Body of pancreas (tissue), 4 donors: ENCODE results near the gene SAMD8. TPM values are rescaled to one million over a fixed set of nuclear protein-coding genes. Genes with fewer than 3 reads are reported as not detected.
"Not testable (repeated sequence)": the region's sequence is repeated elsewhere in the genome, so short reads cannot be mapped to it uniquely, and the experiment has no call there.

Experiments
- ATAC-seq: fragments of 150-250 bp; one replicate; pipeline ENCODE4 v1.9.1; 2016
- DNase-seq, 4 donors: peaks; one replicate each; pipeline ENCODE4 v3.0.0-alpha.2; 2019
- H3K27ac ChIP-seq, 4 donors: fragments of 200-600 bp; sonication (generic); 1 replicate in 3 of 4; 2 replicates in 1 of 4; pipeline versions ENCODE4 v1.5.1 to v1.6.1; 2016 to 2019; ENCODE audit warnings: mild to moderate bottlenecking in 1 of 4, mixed read lengths in 1 of 4, moderate library complexity in 1 of 4
- H3K27me3 ChIP-seq, 2 donors: fragments of 200-600 bp; sonication (generic); one replicate each; pipeline ENCODE4 v1.6.0; 2016; ENCODE audit warnings: mild to moderate bottlenecking in 1 of 2
- H3K36me3 ChIP-seq, 2 donors: fragments of 200-600 bp; sonication (generic); replicated peaks in 1 of 2; 2 replicates each; pipeline ENCODE4 v1.5.1; 2016; ENCODE audit warnings: low read depth in 2 of 2; ENCODE audit not compliant: insufficient read depth in 1 of 2
- H3K4me1 ChIP-seq: fragments of 200-600 bp; sonication (generic); one replicate; pipeline ENCODE4 v1.6.0; 2016
- H3K4me3 ChIP-seq, 2 donors: fragments of 200-600 bp; sonication (generic); 1 replicate in 1 of 2; 2 replicates in 1 of 2; pipeline ENCODE4 v1.5.1; 2016 to 2019
- H3K9me3 ChIP-seq, 3 donors: fragments of 200-600 bp; sonication (generic); 1 replicate in 2 of 3; 2 replicates in 1 of 3; pipeline ENCODE4 v1.5.1; 2016
- CTCF ChIP-seq, 7 experiments: fragments of 450-650 bp in 4 of 7; fragments of 200-600 bp in 3 of 7; sonication (generic) in 3 of 7; IDR thresholded peaks; one replicate each; pipeline ENCODE4 v1.5.1; 2016 to 2019; ENCODE audit warnings: antibody characterized with exemption in 7 of 7
- POLR2A ChIP-seq, 3 donors: fragments of 450-650 bp; IDR thresholded peaks; one replicate each; pipeline ENCODE4 v1.6.1; 2016; ENCODE audit warnings: antibody characterized with exemption in 3 of 3, mild to moderate bottlenecking in 2 of 3
- WGBS, 2 donors: methylation state at CpG; one replicate each; pipeline ENCODE4 v1.1.5; 2017; 5-methylcytosine and 5-hydroxymethylcytosine counted together
- intact Hi-C: fragments of 100-400 bp; cut with DNase I; formaldehyde crosslinking; loops from one replicate; pipeline ENCODE4 v1.15.1; 2023
- total RNA-seq, 2 donors: library from RNA; depleted of rRNA; stranded (reverse); fragments of >200 nt; gene quantifications; one replicate each; pipeline ENCODE4 v1.1.0, GENCODE V29; 2016

Gene SAMD8
- total RNA-seq, 2 donors from 2014 or later = 16.1 to 18.5 TPM

GRCh38 chr10:75191821-75192568, 80.5 kb downstream of the SAMD8 start:
- H3K27me3 ChIP-seq = no peaks in the 10 kb centered on the region
- H3K27ac ChIP-seq = peak overlapping the region in 3 of 4 donors; percentile 50 to 83 (median 70)
- whole genome bisulfite sequencing, 2 donors = 12 to 16% methylated on average over 10 of the region's 10 CpGs
- DNase-seq (peak; percentile 52 to 79 (median 65)), ATAC-seq (peak; percentile 89)
- peaks cover 26% of the 10 kb centered on the region for H3K4me1 ChIP-seq
- H3K4me3 ChIP-seq = no peak overlapping the region
- H3K36me3 ChIP-seq = no peaks in the 10 kb centered on the region
- peak in 3 of 7 experiments; percentile 12 to 19 (median 14) for TF ChIP-seq CTCF (IDR thresholded peaks at IDR 0.05)
- no peak for TF ChIP-seq POLR2A (IDR thresholded peaks at IDR 0.05)
- H3K9me3 ChIP-seq = no peaks in the 10 kb centered on the region
- intact Hi-C loops = no loop called here

GRCh38 chr10:75194625-75195024, 83.2 kb downstream of the SAMD8 start:
- DNase-seq, intact Hi-C loops, H3K9me3 ChIP-seq, H3K36me3 ChIP-seq, H3K4me3 ChIP-seq, H3K27me3 ChIP-seq, ATAC-seq, H3K27ac ChIP-seq: not testable (repeated sequence)
- WGBS, 2 donors = 81 to 94% methylated on average over 4 of the region's 4 CpGs
- peaks cover 15% of the 10 kb centered on the region for H3K4me1 ChIP-seq

GRCh38 chr10:75195035-75195763, 83.7 kb downstream of the SAMD8 start:
- peaks cover 15% of the 10 kb centered on the region for H3K4me1 ChIP-seq

GRCh38 chr10:75197066-75197465, 85.6 kb downstream of the SAMD8 start:
- H3K27me3 ChIP-seq = no peaks in the 10 kb centered on the region
- TF ChIP-seq POLR2A (IDR thresholded peaks at IDR 0.05) = no peak
- no peak for TF ChIP-seq CTCF (IDR thresholded peaks at IDR 0.05)
- H3K27ac ChIP-seq = no peak overlapping the region
- H3K36me3 ChIP-seq = no peaks in the 10 kb centered on the region
- 78 to 91% methylated on average over 3 of the region's 3 CpGs for WGBS, 2 donors
- H3K4me1 ChIP-seq = peaks cover 6% of the 10 kb centered on the region
- DNase-seq (no peak), ATAC-seq (no peak)
- H3K4me3 ChIP-seq = no peak overlapping the region
- no peaks in the 10 kb centered on the region for H3K9me3 ChIP-seq
- intact Hi-C loops = no loop called here

More at GRCh38 chr10:75195035-75195763, 83.7 kb downstream of the SAMD8 start:
- intact Hi-C loops = no loop called here
- no peaks in the 10 kb centered on the region for H3K27me3 ChIP-seq
- H3K9me3 ChIP-seq = no peaks in the 10 kb centered on the region
- no peak overlapping the region for H3K4me3 ChIP-seq
- H3K27ac ChIP-seq = no peak overlapping the region
- no peak for ATAC-seq
- whole genome bisulfite sequencing, 2 donors = 95 to 96% methylated on average over 6 of the region's 6 CpGs
- no peak for DNase-seq
- no peak for TF ChIP-seq CTCF (IDR thresholded peaks at IDR 0.05)
- no peak for TF ChIP-seq POLR2A (IDR thresholded peaks at IDR 0.05)
- no peaks in the 10 kb centered on the region for H3K36me3 ChIP-seq

GRCh38 chr10:75197906-75198305, 86.5 kb downstream of the SAMD8 start:
- 72 to 76% methylated on average over 2 of the region's 2 CpGs for WGBS, 2 donors
- TF ChIP-seq POLR2A (IDR thresholded peaks at IDR 0.05) (no peak), CTCF (IDR thresholded peaks at IDR 0.05) (no peak)
- no peak for ATAC-seq
- H3K27ac ChIP-seq = peak overlapping the region in 1 of 4 donors; percentile 18
- intact Hi-C loops = no loop called here
- no peaks in the 10 kb centered on the region for H3K4me1 ChIP-seq
- peak in 1 of 4 donors; percentile 17 for DNase-seq
- H3K36me3 ChIP-seq = no peaks in the 10 kb centered on the region
- no peaks in the 10 kb centered on the region for H3K27me3 ChIP-seq
- no peak overlapping the region for H3K4me3 ChIP-seq
- no peaks in the 10 kb centered on the region for H3K9me3 ChIP-seq

GRCh38 chr10:75199949-75200348, 88.5 kb downstream of the SAMD8 start:
- H3K4me1 ChIP-seq, ATAC-seq, H3K9me3 ChIP-seq, H3K36me3 ChIP-seq, H3K27ac ChIP-seq, intact Hi-C loops, DNase-seq, H3K4me3 ChIP-seq, H3K27me3 ChIP-seq: not testable (repeated sequence)
- 85 to 95% methylated on average over 6 of the region's 6 CpGs for WGBS, 2 donors
